Thyroid gland (tissue), 4 donors: ENCODE measurements around the gene GNB2. TPM values are rescaled to one million over a fixed set of nuclear protein-coding genes. Genes with fewer than 3 reads are reported as not detected.

ENCODE experiments used
- DNase-seq, 2 donors: peaks; one replicate each; pipeline ENCODE4 v3.0.0-alpha.2; 2019
- H3K27ac ChIP-seq, 3 donors: fragments of 200-600 bp; sonication (generic); 1 replicate in 2 of 3; 2 replicates in 1 of 3; pipeline ENCODE4 v1.5.1; 2016 to 2019; ENCODE audit warnings: mild to moderate bottlenecking in 1 of 3, moderate library complexity in 1 of 3
- H3K27me3 ChIP-seq: fragments of 200-600 bp; sonication (generic); one replicate; pipeline ENCODE4 v1.5.1; 2019
- H3K36me3 ChIP-seq, 2 donors: fragments of 200-600 bp; sonication (generic); one replicate each; pipeline ENCODE4 v1.5.1; 2016 to 2019
- H3K4me1 ChIP-seq, 2 donors: fragments of 200-600 bp; sonication (generic); one replicate each; pipeline ENCODE4 v1.5.1; 2017 to 2019
- H3K4me3 ChIP-seq, 3 donors: fragments of 200-600 bp; sonication (generic); replicated peaks in 1 of 3; 1 replicate in 2 of 3; 2 replicates in 1 of 3; pipeline ENCODE4 v1.5.1; 2016; ENCODE audit warnings: mild to moderate bottlenecking in 1 of 3
- H3K9me3 ChIP-seq: fragments of 200-600 bp; sonication (generic); one replicate; pipeline ENCODE4 v1.5.1; 2017
- CTCF ChIP-seq, 6 experiments: fragments of 200-600 bp in 3 of 6; fragments of 450-650 bp in 3 of 6; sonication (generic) in 3 of 6; IDR thresholded peaks; one replicate each; pipeline ENCODE4 v1.5.1; 2016 to 2019; ENCODE audit warnings: antibody characterized with exemption in 6 of 6, mild to moderate bottlenecking in 2 of 6, inconsistent platforms in 1 of 6, moderate library complexity in 1 of 6
- POLR2A ChIP-seq, 2 donors: fragments of 450-650 bp; IDR thresholded peaks; one replicate each; pipeline ENCODE4 v1.6.1; 2017; ENCODE audit warnings: antibody characterized with exemption in 2 of 2, mild to moderate bottlenecking in 2 of 2, moderate library complexity in 1 of 2
- WGBS, 2 donors: methylation state at CpG; one replicate each; pipeline ENCODE4 v1.1.5; 2017; 5-methylcytosine and 5-hydroxymethylcytosine counted together
- intact Hi-C: fragments of 100-400 bp; cut with DNase I; formaldehyde crosslinking; loops from one replicate; pipeline ENCODE4 v1.15.1; 2023
- total RNA-seq, 4 donors: library from RNA; depleted of rRNA; stranded (reverse); fragments of >200 nt; gene quantifications; one replicate each; pipeline ENCODE4 v1.2.3, GENCODE V29; 2016

GNB2 gene
- total RNA-seq, 4 donors from 2014 or later = 168 to 221 (median 186) TPM

GRCh38 chr7:100685631-100686145 is 12.1 kb downstream of the GNB2 start:
- WGBS, 2 donors = 87 to 96% methylated on average over 9 to 16 of the region's 17 CpGs
- intact Hi-C loops = loop anchor here (5.0 to 10.0 kb wide), 2 partner anchors 118 to 221 kb away; partner anchors contain the start of gene SPACDR
- TF ChIP-seq POLR2A (IDR thresholded peaks at IDR 0.05) (no peak), CTCF (IDR thresholded peaks at IDR 0.05) (no peak)
- Histone ChIP-seq H3K27ac (no peak overlapping the region), H3K9me3 (no peaks in the 10 kb centered on the region), H3K4me3 (no peak overlapping the region), H3K4me1 (peaks cover 4 to 16% of the 10 kb centered on the region in 2 donors), H3K36me3 (peaks cover 71 to 76% of the 10 kb centered on the region in 2 donors), H3K27me3 (no peaks in the 10 kb centered on the region)
- no peak for DNase-seq

DNA sequence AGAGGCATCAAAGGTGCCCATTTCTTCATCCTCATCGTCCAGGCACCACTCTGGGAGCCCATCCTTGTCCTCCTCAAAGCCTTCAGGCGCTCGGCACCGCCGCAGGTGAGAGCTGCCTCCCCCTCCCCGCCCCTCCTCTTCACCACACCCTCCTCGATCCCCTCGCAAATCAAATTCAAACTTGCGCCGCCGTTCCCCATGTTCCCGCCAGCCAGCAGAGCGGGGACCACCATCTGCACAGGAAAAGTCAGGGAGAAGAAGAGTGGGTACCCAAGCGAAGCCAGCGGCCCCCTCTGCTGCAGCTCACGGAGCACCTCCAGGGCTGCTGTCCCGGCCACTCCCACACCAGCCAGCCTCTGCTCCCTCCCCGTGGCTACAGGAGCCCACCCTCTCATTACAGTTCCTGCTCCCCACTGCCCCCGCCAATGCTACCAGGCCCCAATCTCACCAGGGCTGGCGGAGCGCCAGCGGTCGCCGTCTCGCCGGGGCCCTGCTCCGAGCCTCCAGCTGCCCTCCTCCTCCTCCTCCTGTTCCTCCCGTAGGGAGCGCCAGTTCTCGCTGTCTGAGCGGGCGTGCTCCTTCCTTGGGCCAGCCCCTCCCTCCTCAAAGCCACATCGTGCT is 12.8 kb downstream of the GNB2 start:
- TF ChIP-seq CTCF (IDR thresholded peaks at IDR 0.05) (no peak), POLR2A (IDR thresholded peaks at IDR 0.05) (no peak)
- no peak for DNase-seq
- no peak overlapping the region for H3K4me3 ChIP-seq
- no peaks in the 10 kb centered on the region for H3K27me3 ChIP-seq
- peaks cover 8 to 22% of the 10 kb centered on the region in 2 donors for H3K4me1 ChIP-seq
- no peak overlapping the region for H3K27ac ChIP-seq
- H3K9me3 ChIP-seq = no peaks in the 10 kb centered on the region
- intact Hi-C loops = loop anchor here (5.0 to 10.0 kb wide), 2 partner anchors 119 to 222 kb away; partner anchors contain the start of gene SPACDR
- 84 to 89% methylated on average over 31 to 33 of the region's 33 CpGs for WGBS, 2 donors
- H3K36me3 ChIP-seq = peaks cover 71 to 76% of the 10 kb centered on the region in 2 donors

DNA sequence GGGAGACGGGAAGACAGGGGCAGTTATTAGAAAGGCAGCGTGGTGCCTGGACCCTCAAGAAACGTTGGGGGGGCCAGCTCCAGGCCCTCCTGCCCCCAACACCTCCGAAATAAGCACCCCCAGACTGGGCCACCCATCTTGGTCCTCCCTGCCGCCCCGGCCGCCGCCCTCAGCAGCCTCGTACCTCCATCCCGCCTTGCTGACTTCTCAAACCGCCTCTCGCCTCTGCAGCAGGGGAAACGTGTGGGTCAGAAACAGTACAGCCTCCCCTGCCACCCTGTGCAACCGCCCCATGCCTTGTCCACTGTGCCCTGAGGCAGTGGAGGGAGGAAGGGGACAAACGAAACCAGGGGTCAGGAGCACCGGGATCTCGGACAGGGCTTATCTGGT is 13.3 kb downstream of the GNB2 start:
- no peak for DNase-seq
- Histone ChIP-seq H3K27me3 (no peaks in the 10 kb centered on the region), H3K36me3 (peaks cover 67 to 71% of the 10 kb centered on the region in 2 donors), H3K27ac (no peak overlapping the region), H3K4me1 (peaks cover 13 to 27% of the 10 kb centered on the region in 2 donors), H3K9me3 (no peaks in the 10 kb centered on the region), H3K4me3 (no peak overlapping the region)
- WGBS, 2 donors = 95 to 98% methylated on average over 15 to 17 of the region's 17 CpGs
- intact Hi-C loops = loop anchor here (5.0 to 10.0 kb wide), 2 partner anchors 120 to 222 kb away; partner anchors contain the start of gene SPACDR
- no peak for TF ChIP-seq CTCF (IDR thresholded peaks at IDR 0.05)
- TF ChIP-seq POLR2A (IDR thresholded peaks at IDR 0.05) = no peak

DNA sequence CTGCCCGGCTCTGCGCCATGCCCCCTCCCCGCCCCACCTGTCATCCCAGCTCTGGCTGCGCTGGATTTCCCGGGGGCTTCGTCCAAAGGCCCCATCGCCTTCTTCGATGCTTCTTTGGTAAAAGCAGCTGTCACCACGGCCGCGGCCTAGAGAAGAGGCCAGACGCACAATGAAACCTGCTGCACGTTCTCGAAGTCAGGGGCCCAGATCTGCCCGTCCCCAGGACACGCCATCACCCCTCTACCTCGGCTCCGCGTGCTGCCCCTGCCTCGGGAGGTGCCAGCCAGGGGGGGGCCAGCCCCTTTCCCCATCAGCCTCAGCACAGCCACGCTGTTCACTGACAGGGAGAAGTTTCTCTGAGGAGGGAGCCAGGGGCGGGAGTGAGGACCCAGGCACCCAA is 13.7 kb downstream of the GNB2 start:
- intact Hi-C loops = loop anchor here (5.0 to 10.0 kb wide), 2 partner anchors 120 to 222 kb away; partner anchors contain the start of gene SPACDR
- peaks cover 18 to 32% of the 10 kb centered on the region in 2 donors for H3K4me1 ChIP-seq
- no peak overlapping the region for H3K4me3 ChIP-seq
- TF ChIP-seq CTCF (IDR thresholded peaks at IDR 0.05) (no peak), POLR2A (IDR thresholded peaks at IDR 0.05) (no peak)
- 91 to 95% methylated on average over 16 to 22 of the region's 22 CpGs for WGBS, 2 donors
- DNase-seq = no peak
- H3K9me3 ChIP-seq = no peaks in the 10 kb centered on the region
- no peaks in the 10 kb centered on the region for H3K27me3 ChIP-seq
- H3K27ac ChIP-seq = no peak overlapping the region
- peaks cover 63 to 66% of the 10 kb centered on the region in 2 donors for H3K36me3 ChIP-seq

DNA sequence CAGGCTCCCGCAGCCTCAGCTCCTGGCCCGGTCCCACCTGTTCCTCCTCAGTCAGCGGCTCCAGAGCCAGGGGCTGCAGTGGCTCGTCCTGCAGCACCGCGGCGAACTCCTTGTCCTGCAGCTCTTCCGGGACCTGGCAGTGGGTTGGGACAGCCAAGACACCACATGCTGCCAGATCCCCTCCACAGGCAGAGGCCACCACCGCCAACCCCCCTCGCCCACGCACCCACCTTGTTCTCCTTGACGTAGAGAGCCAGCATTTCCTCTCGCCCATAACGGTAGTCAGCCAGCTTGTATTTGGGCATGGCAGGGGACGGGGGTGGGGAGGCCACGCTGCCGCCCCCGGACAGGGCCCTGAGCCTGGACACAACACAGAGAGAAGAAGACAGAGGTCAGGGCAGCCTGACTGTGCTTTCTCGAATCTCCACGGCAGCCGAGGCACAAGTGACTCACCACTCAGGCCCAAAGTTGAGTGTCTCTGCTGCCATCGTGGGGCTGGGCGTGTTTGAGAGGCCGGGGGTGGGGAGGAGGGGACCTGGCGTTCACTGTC is 14.3 kb downstream of the GNB2 start:
- intact Hi-C loops = loop anchor here (5.0 to 10.0 kb wide), 2 partner anchors 121 to 223 kb away; partner anchors contain the start of gene SPACDR
- Histone ChIP-seq H3K36me3 (peaks cover 59 to 62% of the 10 kb centered on the region in 2 donors), H3K9me3 (no peaks in the 10 kb centered on the region), H3K4me3 (no peak overlapping the region), H3K27me3 (no peaks in the 10 kb centered on the region), H3K4me1 (peaks cover 22 to 37% of the 10 kb centered on the region in 2 donors), H3K27ac (no peak overlapping the region)
- TF ChIP-seq CTCF (IDR thresholded peaks at IDR 0.05) (no peak), POLR2A (IDR thresholded peaks at IDR 0.05) (no peak)
- no peak for DNase-seq
- WGBS, 2 donors = 81 to 94% methylated on average over 12 to 25 of the region's 25 CpGs
